Measurements from ENCODE around the gene TNFRSF11A.

Gene TNFRSF11A

GRCh38 chr18:62388855-62389760, 64.0 kb downstream of the TNFRSF11A start:
- FAIRE-seq, result no peak
- no peak for DNase-seq (ENCODE audit: insufficient read length)
- TF ChIP-seq POLR2A (IDR thresholded peaks at IDR 0.05; ENCODE audit: low read depth, low read length), result no peak
- no peak for TF ChIP-seq POLR2AphosphoS5 (IDR thresholded peaks at IDR 0.05; ENCODE audit: low read depth, low read length)
- TF ChIP-seq TAF1 (IDR thresholded peaks at IDR 0.05; ENCODE audit: borderline replicate concordance, low read depth, low read length), result no peak

GRCh38 chr18:62389761-62390481, 64.8 kb downstream of the TNFRSF11A start:
- TF ChIP-seq POLR2A (IDR thresholded peaks at IDR 0.05; ENCODE audit: low read depth, low read length) (no peak), TAF1 (IDR thresholded peaks at IDR 0.05; ENCODE audit: borderline replicate concordance, low read depth, low read length) (no peak), POLR2AphosphoS5 (IDR thresholded peaks at IDR 0.05; ENCODE audit: low read depth, low read length) (no peak)
- DNase-seq (ENCODE audit: insufficient read length), result no peak
- FAIRE-seq, result no peak

- FAIRE-seq, result no peak
- no peak for DNase-seq (ENCODE audit: insufficient read length)
- TF ChIP-seq POLR2A (IDR thresholded peaks at IDR 0.05; ENCODE audit: low read depth, low read length) (no peak), POLR2AphosphoS5 (IDR thresholded peaks at IDR 0.05; ENCODE audit: low read depth, low read length) (no peak), TAF1 (IDR thresholded peaks at IDR 0.05; ENCODE audit: borderline replicate concordance, low read depth, low read length) (no peak)
Observed at GRCh38 chr18:62394006-62394763, 69.1 kb downstream of the TNFRSF11A start.

- FAIRE-seq, result no peak
- DNase-seq (ENCODE audit: insufficient read length), result no peak
- no peak for TF ChIP-seq TAF1 (IDR thresholded peaks at IDR 0.05; ENCODE audit: borderline replicate concordance, low read depth, low read length)
- TF ChIP-seq POLR2A (IDR thresholded peaks at IDR 0.05; ENCODE audit: low read depth, low read length), result no peak
- TF ChIP-seq POLR2AphosphoS5 (IDR thresholded peaks at IDR 0.05; ENCODE audit: low read depth, low read length), result no peak
Observed at GRCh38 chr18:62396381-62396780, 71.3 kb downstream of the TNFRSF11A start.

GRCh38 chr18:62396967-62397366, 71.9 kb downstream of the TNFRSF11A start:
- no peak for TF ChIP-seq POLR2A (IDR thresholded peaks at IDR 0.05; ENCODE audit: low read depth, low read length)
- TF ChIP-seq TAF1 (IDR thresholded peaks at IDR 0.05; ENCODE audit: borderline replicate concordance, low read depth, low read length), result no peak
- no peak for TF ChIP-seq POLR2AphosphoS5 (IDR thresholded peaks at IDR 0.05; ENCODE audit: low read depth, low read length)
- FAIRE-seq, result no peak

GRCh38 chr18:62398291-62398690, 73.2 kb downstream of the TNFRSF11A start:
- FAIRE-seq (no peak), DNase-seq (ENCODE audit: insufficient read length) (no peak)
- TF ChIP-seq TAF1 (IDR thresholded peaks at IDR 0.05; ENCODE audit: borderline replicate concordance, low read depth, low read length) (no peak), POLR2A (IDR thresholded peaks at IDR 0.05; ENCODE audit: low read depth, low read length) (no peak), POLR2AphosphoS5 (IDR thresholded peaks at IDR 0.05; ENCODE audit: low read depth, low read length) (no peak)

More at GRCh38 chr18:62396967-62397366, 71.9 kb downstream of the TNFRSF11A start:
- no peak for DNase-seq (ENCODE audit: insufficient read length)

- no peak for FAIRE-seq
- TF ChIP-seq POLR2AphosphoS5 (IDR thresholded peaks at IDR 0.05; ENCODE audit: low read depth, low read length) (no peak), TAF1 (IDR thresholded peaks at IDR 0.05; ENCODE audit: borderline replicate concordance, low read depth, low read length) (no peak), POLR2A (IDR thresholded peaks at IDR 0.05; ENCODE audit: low read depth, low read length) (no peak)
- no peak for DNase-seq (ENCODE audit: insufficient read length)
Observed at GRCh38 chr18:62399276-62399675, 74.2 kb downstream of the TNFRSF11A start.

- TF ChIP-seq POLR2AphosphoS5 (IDR thresholded peaks at IDR 0.05; ENCODE audit: low read depth, low read length) (no peak), TAF1 (IDR thresholded peaks at IDR 0.05; ENCODE audit: borderline replicate concordance, low read depth, low read length) (no peak), POLR2A (IDR thresholded peaks at IDR 0.05; ENCODE audit: low read depth, low read length) (no peak)
- no peak for DNase-seq (ENCODE audit: insufficient read length)
- no peak for FAIRE-seq
Observed at GRCh38 chr18:62399781-62400308, 74.7 kb downstream of the TNFRSF11A start.

- FAIRE-seq, result no peak
Observed at GRCh38 chr18:62400916-62401315, 75.8 kb downstream of the TNFRSF11A start.

GRCh38 chr18:62402342-62402948, 77.3 kb downstream of the TNFRSF11A start:
- TF ChIP-seq TAF1 (IDR thresholded peaks at IDR 0.05; ENCODE audit: borderline replicate concordance, low read depth, low read length), result no peak
- no peak for TF ChIP-seq POLR2A (IDR thresholded peaks at IDR 0.05; ENCODE audit: low read depth, low read length)
- TF ChIP-seq POLR2AphosphoS5 (IDR thresholded peaks at IDR 0.05; ENCODE audit: low read depth, low read length), result no peak
- FAIRE-seq, result no peak

More at GRCh38 chr18:62400916-62401315, 75.8 kb downstream of the TNFRSF11A start:
- no peak for TF ChIP-seq TAF1 (IDR thresholded peaks at IDR 0.05; ENCODE audit: borderline replicate concordance, low read depth, low read length)
- no peak for TF ChIP-seq POLR2AphosphoS5 (IDR thresholded peaks at IDR 0.05; ENCODE audit: low read depth, low read length)
- no peak for TF ChIP-seq POLR2A (IDR thresholded peaks at IDR 0.05; ENCODE audit: low read depth, low read length)
- no peak for DNase-seq (ENCODE audit: insufficient read length)

More at GRCh38 chr18:62402342-62402948, 77.3 kb downstream of the TNFRSF11A start:
- DNase-seq (ENCODE audit: insufficient read length), result no peak

All from GM12892 (cell line).